Aorta (tissue), 5 donors: Measurements from ENCODE around the gene IGHMBP2. TPM values are rescaled to one million over a fixed set of nuclear protein-coding genes. Genes with fewer than 3 reads are reported as not detected.

Source experiments
- ATAC-seq: fragments of 200-7000 bp; cut with Tn5 transposase; one replicate; pipeline ENCODE4 v1.9.1; 2022; ENCODE audit warnings: moderate library complexity; ENCODE audit not compliant: low FRiP score
- DNase-seq, 2 donors: peaks; one replicate each; pipeline ENCODE4 v3.0.0-alpha.2; 2020
- H3K27ac ChIP-seq, 2 donors: one replicate each; pipeline ENCODE4 v1.5.1; 2013; ENCODE audit warnings: low read length in 2 of 2, mild to moderate bottlenecking in 2 of 2, moderate library complexity in 2 of 2, control low read depth in 1 of 2, inconsistent platforms in 1 of 2, low read depth in 1 of 2
- H3K27me3 ChIP-seq, 2 donors: one replicate each; pipeline ENCODE4 v1.6.1; 2013; ENCODE audit warnings: control low read depth in 1 of 2, low read length in 1 of 2, mild to moderate bottlenecking in 1 of 2, moderate library complexity in 1 of 2; ENCODE audit not compliant: insufficient read depth in 2 of 2, control insufficient read depth in 1 of 2
- H3K36me3 ChIP-seq, 2 donors: one replicate each; pipeline ENCODE4 v1.6.1; 2013; ENCODE audit warnings: control low read depth in 1 of 2, low read length in 1 of 2, mild to moderate bottlenecking in 1 of 2; ENCODE audit not compliant: insufficient read depth in 2 of 2, control insufficient read depth in 1 of 2
- H3K4me1 ChIP-seq, 2 donors: one replicate each; pipeline ENCODE4 v1.6.1; 2013; ENCODE audit warnings: low read length in 2 of 2, control low read depth in 1 of 2, mild to moderate bottlenecking in 1 of 2, moderate library complexity in 1 of 2; ENCODE audit not compliant: insufficient read depth in 2 of 2, control insufficient read depth in 1 of 2
- H3K4me3 ChIP-seq, 2 donors: one replicate each; pipeline ENCODE4 v1.5.1; 2013; ENCODE audit warnings: low read length in 2 of 2, control low read depth in 1 of 2, mild to moderate bottlenecking in 1 of 2
- H3K9me3 ChIP-seq: one replicate; pipeline ENCODE4 v1.6.1; 2013; ENCODE audit warnings: mild to moderate bottlenecking, low read length; ENCODE audit not compliant: control insufficient read depth
- WGBS, 2 donors: extraction: QIAGEN DNeasy Blood & Tissue Kit; methylation state at CpG; one replicate each; pipeline ENCODE4 v1.1.7; 2013; 5-methylcytosine and 5-hydroxymethylcytosine counted together
- intact Hi-C, 2 donors: fragments of 100-400 bp; cut with DNase I; formaldehyde crosslinking; loops; one replicate each; pipeline versions ENCODE4 v1.14.2 to v1.15.0; 2022
- polyA plus RNA-seq, 2 donors: library from polyadenylated mRNA; stranded (reverse); fragments of 200-250 nt; gene quantifications; one replicate each; pipeline ENCODE4 v1.2.3, GENCODE V29; 2013
- total RNA-seq, 2 donors: library from RNA; stranded (reverse); fragmentation: NEBNext Ultra II Directional; extraction: Animal tissue kit (Norgen Biotek cat#: 25700); gene quantifications; one replicate each; pipeline ENCODE4 v1.2.1, GENCODE V29; 2021
- donor health status: healthy with polysubstance abuse.
- donor health status: Bipolar disorder and iron deficiency.
- donor health status: DM: no; HTN: no; CAD: no.
- donor health status: DM: no; HTN: no; CAD: no.
- donor health status: DM: yes; HTN: yes; CAD: no.

IGHMBP2 gene
- total and polyA plus RNA-seq, 4 donors, result 5.6 to 64.7 (median 29.1) TPM

DNA sequence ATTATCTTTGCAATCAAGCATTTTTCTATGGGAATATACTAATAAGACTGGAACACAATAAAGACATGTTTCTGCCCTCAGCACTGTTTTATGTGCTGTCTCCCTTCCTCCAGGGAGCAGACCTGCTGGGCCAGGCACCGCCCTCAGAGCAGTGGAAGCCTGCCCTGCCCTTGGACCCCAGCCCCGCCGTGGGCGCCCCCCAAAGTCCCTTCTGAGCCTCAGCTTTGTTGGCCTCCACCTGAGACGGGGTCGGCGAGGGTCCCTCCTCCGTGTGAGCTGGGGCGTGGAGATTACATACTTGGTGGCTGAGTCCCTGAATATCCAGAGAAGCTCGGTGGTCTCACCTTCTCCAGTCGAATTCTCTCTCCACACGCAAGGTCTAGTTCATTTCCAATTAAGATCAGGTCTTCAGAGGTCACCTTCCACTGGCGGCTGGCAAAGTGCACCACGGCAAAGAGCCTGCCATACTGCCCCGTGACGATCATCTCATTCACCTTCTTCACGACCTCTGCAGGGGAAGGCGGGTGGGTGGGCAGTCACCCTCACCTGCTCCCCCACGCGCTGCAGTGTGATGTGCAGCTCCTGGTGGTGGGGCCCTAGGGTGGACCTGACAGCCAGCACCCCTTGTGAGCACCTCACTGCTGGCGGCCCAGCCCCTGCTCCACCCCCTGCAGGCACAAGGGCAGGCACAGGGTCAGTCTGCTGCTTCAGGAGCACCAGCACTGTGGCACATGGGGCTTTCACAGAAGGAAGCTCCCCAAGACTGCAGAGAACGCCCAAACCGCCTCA is 7.3 kb upstream of the IGHMBP2 start:
- no peak for ATAC-seq
- 91 to 93% methylated on average over 23 of the region's 23 CpGs for WGBS, 2 donors
- DNase-seq, result no peak

DNA sequence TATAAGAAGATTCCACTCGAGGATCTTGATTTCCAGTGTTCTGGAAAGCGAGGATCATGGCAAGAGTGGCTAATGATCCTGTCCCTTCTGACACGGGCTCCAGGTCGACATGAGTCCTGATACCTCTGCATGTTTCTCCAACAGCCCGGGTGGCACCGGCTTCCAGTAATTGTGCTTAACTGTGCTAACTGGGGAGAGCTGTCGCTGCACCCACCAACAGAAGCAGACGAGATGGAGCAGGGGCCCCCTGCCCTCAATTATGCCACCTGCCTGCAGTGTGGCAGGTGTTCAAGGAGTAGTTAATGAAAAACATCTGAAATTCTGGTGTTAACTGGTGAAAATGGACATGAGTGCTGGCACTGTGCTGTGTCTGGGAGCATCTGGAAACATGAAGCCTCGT is 6.2 kb upstream of the IGHMBP2 start:
- ATAC-seq (no peak), DNase-seq (no peak)
- Histone ChIP-seq H3K36me3 (peaks cover 2 to 4% of the 10 kb centered on the region in 2 donors), H3K27ac (no peak overlapping the region), H3K27me3 (no peaks in the 10 kb centered on the region), H3K9me3 (no peaks in the 10 kb centered on the region), H3K4me3 (no peak overlapping the region), H3K4me1 (no peaks in the 10 kb centered on the region)
- intact Hi-C loops, result loop anchor here in 1 of 2 donors (5.0 kb wide), 1 partner anchor 55 kb away; no protein-coding TSS in a partner anchor
- 87 to 91% methylated on average over 9 of the region's 9 CpGs for WGBS, 2 donors

More for the DNA sequence above, 7.3 kb upstream of the IGHMBP2 start:
- no peaks in the 10 kb centered on the region for H3K27me3 ChIP-seq
- H3K4me1 ChIP-seq, result no peaks in the 10 kb centered on the region
- no peak overlapping the region for H3K27ac ChIP-seq
- no peaks in the 10 kb centered on the region for H3K9me3 ChIP-seq
- intact Hi-C loops, result loop anchor here in 1 of 2 donors (5.0 kb wide), 1 partner anchor 56 kb away; no protein-coding TSS in a partner anchor
- H3K4me3 ChIP-seq, result no peak overlapping the region
- peaks cover 2 to 4% of the 10 kb centered on the region in 2 donors for H3K36me3 ChIP-seq

- H3K4me1 ChIP-seq, result no peaks in the 10 kb centered on the region
- no peaks in the 10 kb centered on the region for H3K9me3 ChIP-seq
- H3K36me3 ChIP-seq, result peaks cover 2 to 4% of the 10 kb centered on the region in 2 donors
- intact Hi-C loops, result loop anchor here in 1 of 2 donors (5.0 to 10.0 kb wide), 2 partner anchors 146 to 184 kb away; partner anchors contain the start of gene TPCN2
- H3K27me3 ChIP-seq, result no peaks in the 10 kb centered on the region
- 81 to 85% methylated on average over 9 of the region's 9 CpGs for WGBS, 2 donors
- H3K27ac ChIP-seq, result no peak overlapping the region
- no peak overlapping the region for H3K4me3 ChIP-seq
- ATAC-seq (no peak), DNase-seq (no peak)
Measured at GRCh38 chr11:68900835-68901381, 2.8 kb upstream of the IGHMBP2 start.

DNA sequence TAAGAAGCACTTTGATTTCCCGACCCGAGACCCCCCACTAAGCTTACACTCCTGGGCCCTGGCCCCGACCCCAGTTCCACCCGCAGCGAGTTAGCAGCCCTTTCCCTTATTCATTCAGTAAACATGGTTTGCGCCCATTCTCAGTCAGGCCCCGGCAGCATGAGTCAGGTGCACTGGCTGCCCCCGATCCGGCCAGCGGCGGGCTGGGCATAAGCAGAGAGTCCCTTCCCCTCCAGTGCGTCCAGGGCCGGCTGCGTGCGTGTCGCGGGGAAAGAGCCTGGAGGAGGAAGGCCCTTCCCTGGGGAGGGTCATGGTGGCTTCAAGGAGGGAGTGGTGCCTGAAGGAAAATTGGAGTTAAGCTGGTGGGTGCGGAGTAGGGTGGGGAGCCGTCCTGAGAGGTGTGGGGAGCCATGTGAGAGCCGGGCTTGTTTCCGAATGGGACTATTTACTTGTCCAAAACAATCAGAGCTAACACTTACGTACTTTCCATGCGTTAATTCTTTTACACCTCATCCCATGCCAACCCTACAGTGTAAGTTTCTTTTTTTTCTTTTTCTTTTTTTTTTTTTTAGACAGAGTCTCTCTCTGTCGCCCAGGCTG is 657 bp downstream of the IGHMBP2 start:
- Histone ChIP-seq H3K4me1 (no peaks in the 10 kb centered on the region), H3K27me3 (no peaks in the 10 kb centered on the region), H3K27ac (peak overlapping the region; percentile 0 to 4), H3K9me3 (no peaks in the 10 kb centered on the region), H3K36me3 (peaks cover 0 to 5% of the 10 kb centered on the region in 2 donors), H3K4me3 (peak overlapping the region; percentile 5 to 79)
- ATAC-seq (peak; percentile 67), DNase-seq (peak; percentile 71 to 84)
- intact Hi-C loops, result loop anchor here in 1 of 2 donors (5.0 to 10.0 kb wide), 2 partner anchors 143 to 180 kb away; partner anchors contain the start of gene TPCN2
- WGBS, 2 donors, result 0 to 1% methylated on average over 24 of the region's 24 CpGs

GRCh38 chr11:68905421-68906360 is 2.0 kb downstream of the IGHMBP2 start:
- no peaks in the 10 kb centered on the region for H3K9me3 ChIP-seq
- DNase-seq, result peak in 1 of 2 donors; percentile 48
- intact Hi-C loops, result loop anchor here in 1 of 2 donors (10.0 kb wide), 1 partner anchor 179 kb away; no protein-coding TSS in a partner anchor
- no peaks in the 10 kb centered on the region for H3K4me1 ChIP-seq
- H3K27me3 ChIP-seq, result no peaks in the 10 kb centered on the region
- no peak overlapping the region for H3K27ac ChIP-seq
- WGBS, 2 donors, result 86 to 89% methylated on average over 23 of the region's 23 CpGs
- no peak overlapping the region for H3K4me3 ChIP-seq
- H3K36me3 ChIP-seq, result peaks cover 0 to 5% of the 10 kb centered on the region in 2 donors
- ATAC-seq, result no peak

- Histone ChIP-seq H3K4me1 (no peaks in the 10 kb centered on the region), H3K9me3 (no peaks in the 10 kb centered on the region), H3K27me3 (no peaks in the 10 kb centered on the region), H3K36me3 (peaks cover 0 to 11% of the 10 kb centered on the region in 2 donors), H3K27ac (no peak overlapping the region), H3K4me3 (no peak overlapping the region)
- 84 to 89% methylated on average over 5 of the region's 5 CpGs for whole genome bisulfite sequencing, 2 donors
- intact Hi-C loops, result loop anchor here in 1 of 2 donors (10.0 kb wide), 1 partner anchor 177 kb away; no protein-coding TSS in a partner anchor
- ATAC-seq (no peak), DNase-seq (no peak)
Measured at GRCh38 chr11:68908273-68908672, 4.6 kb downstream of the IGHMBP2 start.

- 75 to 78% methylated on average over 8 of the region's 8 CpGs for WGBS, 2 donors
- DNase-seq, result peak in 1 of 2 donors; percentile 27
- peaks cover 0 to 12% of the 10 kb centered on the region in 2 donors for H3K36me3 ChIP-seq
- no peaks in the 10 kb centered on the region for H3K9me3 ChIP-seq
- no peaks in the 10 kb centered on the region for H3K4me1 ChIP-seq
- H3K27me3 ChIP-seq, result no peaks in the 10 kb centered on the region
- intact Hi-C loops, result no loop called here
- ATAC-seq, result no peak
- H3K4me3 ChIP-seq, result no peak overlapping the region
- no peak overlapping the region for H3K27ac ChIP-seq
Measured at GRCh38 chr11:68910965-68911364, 7.3 kb downstream of the IGHMBP2 start.

DNA sequence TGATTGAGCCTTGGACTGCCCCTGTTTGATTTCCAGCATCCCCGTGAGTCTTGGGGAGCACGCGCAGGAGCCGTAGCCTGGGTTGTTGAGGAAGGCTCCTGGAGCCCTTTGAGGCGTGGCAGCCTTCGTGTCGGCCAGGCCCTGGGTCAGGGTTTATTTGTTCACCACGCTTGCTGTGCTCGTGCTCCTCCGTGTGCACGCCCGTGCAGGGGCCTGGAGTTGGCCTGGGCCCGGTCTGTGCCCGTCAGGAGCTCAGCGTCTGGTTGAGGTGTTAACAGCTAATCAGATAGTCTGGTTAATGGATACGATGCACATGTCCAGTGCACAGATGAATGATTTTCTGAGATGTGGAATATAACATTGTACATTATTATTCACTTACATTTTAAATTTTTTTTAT is 8.0 kb downstream of the IGHMBP2 start:
- 94 to 95% methylated on average over 16 of the region's 16 CpGs for WGBS, 2 donors
- Histone ChIP-seq H3K27ac (no peak overlapping the region), H3K36me3 (peaks cover 5 to 16% of the 10 kb centered on the region in 2 donors), H3K9me3 (no peaks in the 10 kb centered on the region), H3K4me1 (no peaks in the 10 kb centered on the region), H3K27me3 (no peaks in the 10 kb centered on the region), H3K4me3 (no peak overlapping the region)
- DNase-seq (peak in 1 of 2 donors; percentile 55), ATAC-seq (no peak)
- intact Hi-C loops, result no loop called here
